ENCODE data around the gene RBCK1. TPM values are rescaled to one million over a fixed set of nuclear protein-coding genes. Genes with fewer than 3 reads are reported as not detected.

RBCK1 gene
- polyA plus RNA-seq, 1 experiment = 130 TPM

DNA sequence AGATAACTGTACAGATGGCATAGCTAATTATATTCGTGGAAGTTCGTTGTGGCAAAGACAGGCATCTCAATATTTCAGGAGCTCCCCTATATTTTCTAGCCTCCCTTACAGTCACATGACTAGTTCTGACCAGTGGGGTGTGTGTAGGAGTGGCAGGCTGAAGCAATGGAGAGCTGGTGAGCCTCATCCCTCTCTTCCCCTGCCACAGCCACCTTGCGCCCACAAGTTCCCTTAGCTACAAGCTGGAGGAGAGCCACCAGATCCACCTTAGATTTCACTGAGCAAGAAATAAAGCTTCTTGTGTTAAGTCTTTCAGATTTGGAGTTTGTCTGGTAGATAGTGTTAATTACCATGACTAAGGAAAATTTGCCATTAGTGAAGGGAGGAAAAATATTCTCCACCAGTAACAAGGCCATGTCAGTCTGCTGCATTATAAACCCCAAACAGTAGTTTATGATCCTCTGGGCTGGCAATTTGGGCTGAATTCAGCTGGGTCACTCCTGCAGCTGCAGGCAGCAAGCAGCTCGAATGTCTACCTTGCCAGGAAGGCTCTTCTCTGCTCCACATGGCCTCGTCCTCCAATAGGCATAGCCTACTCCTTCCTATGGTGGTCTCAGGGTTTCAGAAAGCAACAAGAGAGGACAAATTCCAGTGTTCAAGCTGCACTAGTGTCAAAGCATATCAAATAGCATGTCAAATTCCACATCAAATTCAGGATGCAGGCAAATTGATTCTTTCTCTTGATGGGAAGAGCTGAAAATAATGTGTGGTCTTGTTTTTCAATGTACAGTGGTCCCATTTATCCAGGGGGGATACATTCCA, 7.4 kb upstream of the RBCK1 start:
- CTCF ChIA-PET = interaction anchor here (1.1 to 2.4 kb wide), 2 partner anchors 10 to 18 kb away, joined by 4 to 8 read pairs; no protein-coding TSS in a partner anchor
- POLR2A ChIA-PET = no interaction called here
- Histone ChIP-seq H3K27me3 (ENCODE audit: control insufficient read depth, insufficient read depth, low read length) (no peaks in the 10 kb centered on the region), H3K4me3 (ENCODE audit: low read depth, low read length) (no peak overlapping the region), H3K36me3 (ENCODE audit: control insufficient read depth, insufficient read depth, low read length) (peaks cover 19% of the 10 kb centered on the region)
- TF ChIP-seq, protein P1, sequence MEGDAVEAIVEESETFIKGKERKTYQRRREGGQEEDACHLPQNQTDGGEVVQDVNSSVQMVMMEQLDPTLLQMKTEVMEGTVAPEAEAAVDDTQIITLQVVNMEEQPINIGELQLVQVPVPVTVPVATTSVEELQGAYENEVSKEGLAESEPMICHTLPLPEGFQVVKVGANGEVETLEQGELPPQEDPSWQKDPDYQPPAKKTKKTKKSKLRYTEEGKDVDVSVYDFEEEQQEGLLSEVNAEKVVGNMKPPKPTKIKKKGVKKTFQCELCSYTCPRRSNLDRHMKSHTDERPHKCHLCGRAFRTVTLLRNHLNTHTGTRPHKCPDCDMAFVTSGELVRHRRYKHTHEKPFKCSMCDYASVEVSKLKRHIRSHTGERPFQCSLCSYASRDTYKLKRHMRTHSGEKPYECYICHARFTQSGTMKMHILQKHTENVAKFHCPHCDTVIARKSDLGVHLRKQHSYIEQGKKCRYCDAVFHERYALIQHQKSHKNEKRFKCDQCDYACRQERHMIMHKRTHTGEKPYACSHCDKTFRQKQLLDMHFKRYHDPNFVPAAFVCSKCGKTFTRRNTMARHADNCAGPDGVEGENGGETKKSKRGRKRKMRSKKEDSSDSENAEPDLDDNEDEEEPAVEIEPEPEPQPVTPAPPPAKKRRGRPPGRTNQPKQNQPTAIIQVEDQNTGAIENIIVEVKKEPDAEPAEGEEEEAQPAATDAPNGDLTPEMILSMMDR (IDR thresholded peaks at IDR 0.05; ENCODE audit: insufficient read depth, low read depth, low read length) = no peak
- DNase-seq (ENCODE audit: low read depth) = no peak

DNA sequence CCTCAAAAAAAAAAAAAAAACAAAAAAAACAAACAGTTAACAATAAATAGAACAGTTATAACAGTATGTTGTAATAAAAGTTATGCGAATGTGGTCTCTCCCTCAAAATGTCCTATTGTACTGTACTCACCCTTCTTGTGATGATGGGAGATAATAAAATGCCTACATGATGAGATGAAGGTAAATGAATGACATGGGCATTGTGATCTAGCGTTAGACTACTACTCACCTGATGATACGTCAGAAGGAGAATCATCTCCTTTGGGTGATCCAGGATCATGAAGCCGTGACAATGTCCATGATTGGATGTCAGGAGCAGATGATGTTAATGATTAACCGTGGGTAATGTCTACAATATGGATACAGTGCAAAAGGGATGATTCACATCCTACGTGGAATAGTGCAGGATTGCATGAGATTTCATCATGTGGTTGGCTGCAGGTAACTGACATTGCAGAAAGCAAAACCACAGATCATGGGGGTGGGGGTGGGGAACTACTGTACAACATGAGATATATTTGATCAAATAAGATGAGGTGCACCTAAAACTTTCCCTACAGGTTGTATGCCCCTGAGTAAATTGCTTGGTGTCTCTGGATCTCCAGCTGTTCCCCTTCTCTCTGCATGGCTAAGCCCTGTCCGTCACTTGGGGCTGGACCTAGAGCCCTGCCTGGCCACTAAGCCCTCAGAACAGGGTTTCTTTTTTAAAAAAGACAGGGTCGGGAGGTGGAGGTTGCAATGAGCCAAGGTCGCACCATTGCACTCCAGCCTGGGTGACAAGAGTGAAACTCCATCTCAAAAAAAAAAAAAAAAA, 6.2 kb upstream of the RBCK1 start:
- Histone ChIP-seq H3K27me3 (ENCODE audit: control insufficient read depth, insufficient read depth, low read length) (no peaks in the 10 kb centered on the region), H3K36me3 (ENCODE audit: control insufficient read depth, insufficient read depth, low read length) (peaks cover 11% of the 10 kb centered on the region), H3K4me3 (ENCODE audit: low read depth, low read length) (no peak overlapping the region)
- TF ChIP-seq, protein P1 (IDR thresholded peaks at IDR 0.05; ENCODE audit: insufficient read depth, low read depth, low read length) = no peak
- ChIA-PET CTCF (interaction anchor here (1.0 to 3.0 kb wide), 3 partner anchors 40 to 53 kb away, joined by 4 to 12 read pairs (median 6); no protein-coding TSS in a partner anchor), POLR2A (no interaction called here)
- DNase-seq (ENCODE audit: low read depth) = peak; percentile 35

DNA sequence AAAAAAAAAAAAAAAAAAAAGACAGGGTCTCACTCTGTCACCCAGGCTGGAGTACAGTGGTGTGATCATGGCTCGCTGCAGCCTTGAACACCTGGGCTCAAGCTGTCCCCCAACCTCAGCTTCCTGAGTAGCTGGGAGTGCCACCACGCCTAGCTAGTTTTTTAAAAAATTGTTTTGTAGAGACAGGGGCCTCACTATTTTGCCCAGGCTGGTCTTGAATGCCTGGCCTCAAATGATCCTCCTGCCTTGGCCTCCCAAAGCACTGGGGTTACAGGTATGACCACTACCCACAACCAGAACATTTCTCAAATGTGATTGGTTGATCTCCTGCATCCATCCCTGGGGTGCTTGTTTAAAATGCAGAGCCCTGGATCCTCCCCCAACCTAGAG, 5.6 kb upstream of the RBCK1 start:
- Histone ChIP-seq H3K4me3 (ENCODE audit: low read depth, low read length) (no peak overlapping the region), H3K36me3 (ENCODE audit: control insufficient read depth, insufficient read depth, low read length) (peaks cover 7% of the 10 kb centered on the region), H3K27me3 (ENCODE audit: control insufficient read depth, insufficient read depth, low read length) (no peaks in the 10 kb centered on the region)
- ChIA-PET CTCF (interaction anchor here (1.0 to 3.0 kb wide), 3 partner anchors 40 to 54 kb away, joined by 4 to 12 read pairs (median 6); no protein-coding TSS in a partner anchor), POLR2A (no interaction called here)
- no peak for DNase-seq (ENCODE audit: low read depth)
- TF ChIP-seq, protein P1 (IDR thresholded peaks at IDR 0.05; ENCODE audit: insufficient read depth, low read depth, low read length) = no peak

DNA sequence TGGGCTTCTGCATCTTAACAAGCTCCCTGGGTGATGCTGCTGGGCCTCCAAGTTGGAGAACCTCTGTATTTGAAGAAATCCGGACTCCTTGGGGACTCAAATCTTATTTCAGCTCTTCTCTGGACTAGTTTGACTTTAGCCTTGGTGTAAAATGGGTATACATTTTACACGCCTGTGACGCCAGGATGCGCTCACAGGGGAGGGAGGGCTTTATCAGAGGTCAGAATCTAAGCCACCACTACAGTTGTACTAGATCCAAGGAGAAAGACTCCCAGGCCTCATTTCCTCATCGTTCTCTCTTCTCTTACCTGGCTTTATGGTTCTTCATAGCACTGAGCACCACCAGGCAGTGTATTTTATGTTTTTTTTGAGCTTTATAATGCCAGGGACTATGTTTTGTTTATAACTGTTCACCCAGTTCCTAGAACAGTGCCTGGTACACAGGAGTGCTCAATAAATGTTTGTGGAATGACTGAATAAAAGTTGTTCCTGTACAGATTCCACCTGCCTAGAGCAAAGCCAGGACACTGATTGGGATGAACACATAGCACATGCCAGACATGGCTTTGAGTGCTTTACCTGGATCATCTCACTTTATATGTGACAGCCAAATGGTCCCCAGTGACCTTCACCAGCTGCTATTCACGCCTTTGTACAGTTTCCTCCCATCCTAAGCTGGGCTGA, 5.1 kb upstream of the RBCK1 start:
- TF ChIP-seq, protein P1 (IDR thresholded peaks at IDR 0.05; ENCODE audit: insufficient read depth, low read depth, low read length) = no peak

More for the DNA sequence above, 5.1 kb upstream of the RBCK1 start:
- DNase-seq (ENCODE audit: low read depth) = no peak
- H3K27me3 ChIP-seq (ENCODE audit: control insufficient read depth, insufficient read depth, low read length) = no peaks in the 10 kb centered on the region
- H3K4me3 ChIP-seq (ENCODE audit: low read depth, low read length) = no peak overlapping the region
- POLR2A ChIA-PET = no interaction called here
- CTCF ChIA-PET = interaction anchor here (1.6 to 3.0 kb wide), 2 partner anchors 41 to 49 kb away, joined by 6 to 12 read pairs; no protein-coding TSS in a partner anchor
- peaks cover 2% of the 10 kb centered on the region; the same call in 1 of the 2 replicates for H3K36me3 ChIP-seq (ENCODE audit: control insufficient read depth, insufficient read depth, low read length)

Measured in BJ (cell line).